Measurements from ENCODE around the gene HEXD. TPM values are rescaled to one million over a fixed set of nuclear protein-coding genes. Genes with fewer than 3 reads are reported as not detected.
A peak's percentile ranks its signal among the peaks of the same experiment; 100 is the strongest.

Gene HEXD
- total and polyA plus RNA-seq, 10 of the 15 experiments (the other 5 are each of a cell fraction or from before 2014, with no cell fraction given) = 1.6 to 24.2 (median 7.0) TPM

DNA sequence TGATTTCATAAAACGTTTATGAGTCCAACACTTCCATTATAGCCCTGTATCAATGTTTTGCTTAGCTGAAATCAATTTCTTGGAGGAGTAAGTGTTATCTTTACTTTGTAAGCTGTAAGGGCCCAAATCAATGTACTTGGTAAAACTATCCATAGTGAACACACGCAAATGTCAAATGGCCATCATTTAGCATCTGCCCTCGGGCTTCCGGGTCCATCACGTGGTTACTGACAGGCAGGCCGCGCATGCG, 39.7 kb downstream of the HEXD start:
- Histone ChIP-seq H3K9ac (ENCODE audit: control insufficient read depth, insufficient read depth, low read length) (peak overlapping the region; percentile 92), H3K9me3 (replicated peaks; ENCODE audit: control insufficient read depth, insufficient read depth, low read length) (no peaks in the 10 kb centered on the region), H3K4me1 (ENCODE audit: control insufficient read depth, insufficient read depth, low read length) (peaks cover 6% of the 10 kb centered on the region), H3K4me3 (peak overlapping the region; percentile 63), H4K20me1 (ENCODE audit: control insufficient read depth, insufficient read depth) (no peaks in the 10 kb centered on the region), H3K79me2 (ENCODE audit: control insufficient read depth, insufficient read depth, low read length) (peaks cover 10% of the 10 kb centered on the region), H3K27ac (ENCODE audit: control insufficient read depth, insufficient read depth) (peak overlapping the region; percentile 99), H3K4me2 (ENCODE audit: control insufficient read depth, insufficient read depth) (peak overlapping the region; percentile 83), H3K36me3 (ENCODE audit: control insufficient read depth in 2 of 2, insufficient read depth in 2 of 2, low read length in 1 of 2) (peaks cover 5 to 16% of the 10 kb centered on the region in 2 experiments), H2AFZ (ENCODE audit: control insufficient read depth, low read depth, low read length) (peak overlapping the region; percentile 35; the same call in 1 of the 2 replicates), H3K27me3 (replicated peaks in 1 of 2; ENCODE audit: control insufficient read depth in 2 of 2, insufficient read depth in 2 of 2, low read length in 1 of 2) (no peaks in the 10 kb centered on the region)
- peak; percentile 78 for DNase-seq (ENCODE audit: low read depth, low spot score)
- intact Hi-C loops (cut with micrococcal nuclease; ENCODE audit: unreplicated experiment) = loop anchor here (1.0 kb wide), 2 partner anchors 9 to 36 kb away; no protein-coding TSS in a partner anchor
- no peak for ATAC-seq
- in situ Hi-C loops (cut with MboI) = no loop called here
- ChIA-PET POLR2A (interaction anchor here (0.5 to 1.8 kb wide), 5 partner anchors 8 to 596 kb away, joined by 3 to 16 read pairs (median 7); no protein-coding TSS in a partner anchor), SMC1A (ENCODE audit: uncharacterized antibody, unreplicated experiment) (interaction anchor here (0.7 to 1.8 kb wide), 5 partner anchors 9 to 299 kb away, joined by 3 to 7 read pairs (median 3); no protein-coding TSS in a partner anchor), RAD21 (ENCODE audit: unreplicated experiment) (interaction anchor here (1.0 kb wide), 2 partner anchors 9 to 250 kb away, joined by 3 read pairs; no protein-coding TSS in a partner anchor), CTCF (interaction anchor here (1.2 kb wide), 1 partner anchor 93 kb away, joined by 3 read pairs; no protein-coding TSS in a partner anchor)
- peak; percentile 74 for FAIRE-seq
- under 1% methylated on average over 8 of the region's 8 CpGs for WGBS (ENCODE audit: insufficient coverage, insufficient replicate concordance, low lambda C conversion rate, missing lambda C conversion rate)
- BruUV-seq (replicated peaks) = TSS peak; percentile 95
- TF ChIP-seq ASH2L (IDR thresholded peaks at IDR 0.05; ENCODE audit: borderline replicate concordance, low read depth) (no peak), JUND (IDR thresholded peaks at IDR 0.05; ENCODE audit: low read depth, low read length) (no peak), NBN (IDR thresholded peaks at IDR 0.05) (0 out of 2 replicates have a peak, but pooled peaks have one; percentile 22), PML (IDR thresholded peaks at IDR 0.05; ENCODE audit: low read length) (no peak), SREBF1 (IDR thresholded peaks at IDR 0.05; ENCODE audit: low read length) (no peak), ETV6 (conservative IDR thresholded peaks at IDR 0.05 in 1 of 2, IDR thresholded peaks at IDR 0.05 in 1 of 2; ENCODE audit: borderline replicate concordance in 1 of 2, low read depth in 1 of 2) (no peak), NFYB (IDR thresholded peaks at IDR 0.05; ENCODE audit: insufficient read depth, low read depth, low read length) (no peak), YBX1 (IDR thresholded peaks at IDR 0.05) (no peak), SUZ12 (IDR thresholded peaks at IDR 0.05; ENCODE audit: unreplicated experiment) (no peak), BRCA1 (IDR thresholded peaks at IDR 0.05; ENCODE audit: low read depth, low read length) (no peak), NFIC (IDR thresholded peaks at IDR 0.05; ENCODE audit: low read depth, low read length) (no peak), MXI1 (IDR thresholded peaks at IDR 0.05; ENCODE audit: low read depth, low read length) (0 out of 2 replicates have a peak, but pooled peaks have one; percentile 76), EGR1 (IDR thresholded peaks at IDR 0.05; ENCODE audit: borderline replicate concordance in 1 of 2, low read depth in 2 of 2, low read length in 2 of 2) (no peak), CEBPB (IDR thresholded peaks at IDR 0.05; ENCODE audit: borderline replicate concordance in 1 of 2, low read depth in 2 of 2, low read length in 2 of 2) (no peak)
- TF ChIP-seq, protein P1, sequence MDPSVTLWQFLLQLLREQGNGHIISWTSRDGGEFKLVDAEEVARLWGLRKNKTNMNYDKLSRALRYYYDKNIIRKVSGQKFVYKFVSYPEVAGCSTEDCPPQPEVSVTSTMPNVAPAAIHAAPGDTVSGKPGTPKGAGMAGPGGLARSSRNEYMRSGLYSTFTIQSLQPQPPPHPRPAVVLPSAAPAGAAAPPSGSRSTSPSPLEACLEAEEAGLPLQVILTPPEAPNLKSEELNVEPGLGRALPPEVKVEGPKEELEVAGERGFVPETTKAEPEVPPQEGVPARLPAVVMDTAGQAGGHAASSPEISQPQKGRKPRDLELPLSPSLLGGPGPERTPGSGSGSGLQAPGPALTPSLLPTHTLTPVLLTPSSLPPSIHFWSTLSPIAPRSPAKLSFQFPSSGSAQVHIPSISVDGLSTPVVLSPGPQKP (IDR thresholded peaks at IDR 0.05; ENCODE audit: low read depth, low read length) = no peak
- TF ChIP-seq, protein P2, sequence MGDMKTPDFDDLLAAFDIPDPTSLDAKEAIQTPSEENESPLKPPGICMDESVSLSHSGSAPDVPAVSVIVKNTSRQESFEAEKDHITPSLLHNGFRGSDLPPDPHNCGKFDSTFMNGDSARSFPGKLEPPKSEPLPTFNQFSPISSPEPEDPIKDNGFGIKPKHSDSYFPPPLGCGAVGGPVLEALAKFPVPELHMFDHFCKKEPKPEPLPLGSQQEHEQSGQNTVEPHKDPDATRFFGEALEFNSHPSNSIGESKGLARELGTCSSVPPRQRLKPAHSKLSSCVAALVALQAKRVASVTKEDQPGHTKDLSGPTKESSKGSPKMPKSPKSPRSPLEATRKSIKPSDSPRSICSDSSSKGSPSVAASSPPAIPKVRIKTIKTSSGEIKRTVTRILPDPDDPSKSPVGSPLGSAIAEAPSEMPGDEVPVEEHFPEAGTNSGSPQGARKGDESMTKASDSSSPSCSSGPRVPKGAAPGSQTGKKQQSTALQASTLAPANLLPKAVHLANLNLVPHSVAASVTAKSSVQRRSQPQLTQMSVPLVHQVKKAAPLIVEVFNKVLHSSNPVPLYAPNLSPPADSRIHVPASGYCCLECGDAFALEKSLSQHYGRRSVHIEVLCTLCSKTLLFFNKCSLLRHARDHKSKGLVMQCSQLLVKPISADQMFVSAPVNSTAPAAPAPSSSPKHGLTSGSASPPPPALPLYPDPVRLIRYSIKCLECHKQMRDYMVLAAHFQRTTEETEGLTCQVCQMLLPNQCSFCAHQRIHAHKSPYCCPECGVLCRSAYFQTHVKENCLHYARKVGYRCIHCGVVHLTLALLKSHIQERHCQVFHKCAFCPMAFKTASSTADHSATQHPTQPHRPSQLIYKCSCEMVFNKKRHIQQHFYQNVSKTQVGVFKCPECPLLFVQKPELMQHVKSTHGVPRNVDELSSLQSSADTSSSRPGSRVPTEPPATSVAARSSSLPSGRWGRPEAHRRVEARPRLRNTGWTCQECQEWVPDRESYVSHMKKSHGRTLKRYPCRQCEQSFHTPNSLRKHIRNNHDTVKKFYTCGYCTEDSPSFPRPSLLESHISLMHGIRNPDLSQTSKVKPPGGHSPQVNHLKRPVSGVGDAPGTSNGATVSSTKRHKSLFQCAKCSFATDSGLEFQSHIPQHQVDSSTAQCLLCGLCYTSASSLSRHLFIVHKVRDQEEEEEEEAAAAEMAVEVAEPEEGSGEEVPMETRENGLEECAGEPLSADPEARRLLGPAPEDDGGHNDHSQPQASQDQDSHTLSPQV (IDR thresholded peaks at IDR 0.05) = no peak
- TF ChIP-seq, protein P3, sequence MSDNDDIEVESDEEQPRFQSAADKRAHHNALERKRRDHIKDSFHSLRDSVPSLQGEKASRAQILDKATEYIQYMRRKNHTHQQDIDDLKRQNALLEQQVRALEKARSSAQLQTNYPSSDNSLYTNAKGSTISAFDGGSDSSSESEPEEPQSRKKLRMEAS (IDR thresholded peaks at IDR 0.05; ENCODE audit: low read depth, low read length) = peak; percentile 92

All from GM12878 (cell line).